GM23338 (cell line): ENCODE results near the gene OARD1. TPM values are rescaled to one million over a fixed set of nuclear protein-coding genes. Genes with fewer than 3 reads are reported as not detected.

Experiments used
- ATAC-seq: fragments of 200-7000 bp; cut with Tn5 transposase; 3 replicates; pipeline ENCODE4 v1.9.1; 2020
- DNase-seq: peaks from one replicate; pipeline ENCODE4 v3.0.0-alpha.2; 2015; ENCODE audit warnings: low spot score
- H2AFZ ChIP-seq: fragments of 200-600 bp; sonication (generic); 2 replicates; pipeline ENCODE4 v1.8.0; 2016; ENCODE audit warnings: antibody characterized with exemption, mild to moderate bottlenecking, moderate library complexity
- H3F3A ChIP-seq: fragments of 200-600 bp; sonication (generic); replicated peaks from 2 replicates; pipeline ENCODE4 v1.8.0; 2017; ENCODE audit warnings: antibody characterized with exemption, mixed run types, low read depth
- H3K27ac ChIP-seq: fragments of 200-600 bp; sonication (generic); 2 replicates; pipeline ENCODE4 v1.6.1; 2016; ENCODE audit warnings: low read depth
- H3K27me3 ChIP-seq: fragments of 200-600 bp; sonication (generic); 2 replicates; pipeline ENCODE4 v1.8.0; 2016; ENCODE audit warnings: mild to moderate bottlenecking, mixed run types, moderate library complexity; ENCODE audit not compliant: insufficient read depth
- H3K36me3 ChIP-seq: fragments of 200-600 bp; sonication (generic); 2 replicates; pipeline ENCODE4 v1.8.0; 2016; ENCODE audit warnings: mild to moderate bottlenecking; ENCODE audit not compliant: insufficient read depth
- H3K4me1 ChIP-seq: fragments of 200-600 bp; sonication (generic); 2 replicates; pipeline ENCODE4 v1.8.0; 2016; ENCODE audit warnings: mild to moderate bottlenecking, moderate library complexity; ENCODE audit not compliant: insufficient read depth
- H3K4me2 ChIP-seq: fragments of 200-600 bp; sonication (generic); 2 replicates; pipeline ENCODE4 v1.7.1; 2017; ENCODE audit warnings: mixed run types
- H3K4me3 ChIP-seq: fragments of 200-600 bp; sonication (generic); 2 replicates; pipeline ENCODE4 v1.6.1; 2016; ENCODE audit warnings: mixed run types
- H3K79me2 ChIP-seq: fragments of 200-600 bp; sonication (generic); replicated peaks from 2 replicates; pipeline ENCODE4 v1.8.0; 2017; ENCODE audit warnings: mild to moderate bottlenecking; ENCODE audit not compliant: insufficient read depth
- H3K9me2 ChIP-seq: fragments of 200-600 bp; sonication (generic); 2 replicates; pipeline ENCODE4 v1.8.0; 2017; ENCODE audit not compliant: insufficient read depth
- H4K20me1 ChIP-seq: fragments of 200-600 bp; sonication (generic); replicated peaks from 2 replicates; pipeline ENCODE4 v1.8.0; 2017; ENCODE audit warnings: mild to moderate bottlenecking; ENCODE audit not compliant: insufficient read depth
- H3K27ac Mint-ChIP-seq: 2 replicates; pipeline ENCODE4 v1.8.0; 2020; ENCODE audit warnings: inconsistent platforms, mild to moderate bottlenecking, moderate library complexity, mixed read lengths
- H3K27me3 Mint-ChIP-seq: 3 replicates; pipeline ENCODE4 v1.8.0; 2022; ENCODE audit warnings: low read depth, mild to moderate bottlenecking, moderate library complexity, mixed read lengths, inconsistent platforms; ENCODE audit not compliant: insufficient read depth, poor library complexity
- H3K36me3 Mint-ChIP-seq: 3 replicates; pipeline ENCODE4 v1.8.0; 2021; ENCODE audit warnings: low read depth, mild to moderate bottlenecking, inconsistent platforms, moderate library complexity, mixed read lengths
- H3K4me1 Mint-ChIP-seq: 3 replicates; pipeline ENCODE4 v1.8.0; 2020; ENCODE audit warnings: mild to moderate bottlenecking, inconsistent platforms, mixed read lengths
- H3K4me3 Mint-ChIP-seq: 3 replicates; pipeline ENCODE4 v1.8.0; 2021; ENCODE audit warnings: moderate library complexity, mild to moderate bottlenecking, inconsistent platforms, mixed read lengths
- H3K9me3 Mint-ChIP-seq: 3 replicates; pipeline ENCODE4 v1.8.0; 2020; ENCODE audit warnings: moderate library complexity, mild to moderate bottlenecking, inconsistent platforms, mixed read lengths
- CREB1 ChIP-seq: fragments of 250-450 bp; sonication (Bioruptor Pico); IDR thresholded peaks from 2 replicates; pipeline ENCODE4 v1.5.0; 2020; ENCODE audit warnings: low read depth, mild to moderate bottlenecking, moderate library complexity
- EZH2 ChIP-seq: fragments of 200-600 bp; sonication (generic); IDR thresholded peaks from one replicate; pipeline ENCODE4 v1.8.0; 2017; ENCODE audit warnings: antibody characterized with exemption, mild to moderate bottlenecking, low read depth; ENCODE audit not compliant: unreplicated experiment
- EZH2phosphoT487 ChIP-seq: fragments of 200-600 bp; sonication (generic); IDR thresholded peaks from one replicate; pipeline ENCODE4 v1.8.1; 2018; ENCODE audit warnings: antibody characterized with exemption; ENCODE audit not compliant: unreplicated experiment
- NANOG ChIP-seq: IDR thresholded peaks from 2 replicates; pipeline ENCODE4 v1.6.1; 2016; ENCODE audit warnings: antibody characterized with exemption, borderline replicate concordance
- POLR2AphosphoS5 ChIP-seq: IDR thresholded peaks from 2 replicates; pipeline ENCODE4 v1.6.1; 2016; ENCODE audit warnings: antibody characterized with exemption, low read depth
- STAT1 ChIP-seq: IDR thresholded peaks from one replicate; pipeline ENCODE4 v1.6.1; 2016; ENCODE audit warnings: antibody characterized with exemption; ENCODE audit not compliant: unreplicated experiment
- polyA plus RNA-seq: library from polyadenylated mRNA; unstranded; fragments of >200 nt; fragmentation: Nextera tagmentation; extraction: Ambion mirVana; gene quantifications from 2 replicates; pipeline ENCODE4 v1.2.1, GENCODE V29; 2016
- total RNA-seq: library from RNA; depleted of rRNA; stranded (reverse); fragments of >200 nt; shearing (Covaris generic); gene quantifications from 2 replicates; pipeline ENCODE4 v1.2.3, GENCODE V29; 2014
- TF ChIP-seq, protein P1 (sequence below): fragments of 250-450 bp; sonication (Bioruptor Pico); IDR thresholded peaks from 2 replicates; pipeline ENCODE4 v1.5.0; 2020; ENCODE audit warnings: mild to moderate bottlenecking, moderate library complexity
- TF ChIP-seq, protein P2 (sequence below): IDR thresholded peaks from 2 replicates; pipeline ENCODE4 v1.6.1; 2016; ENCODE audit warnings: antibody characterized with exemption

The OARD1 gene
- total and polyA plus RNA-seq, 2 experiments from 2014 or later: 25.9 to 60.8 TPM

DNA sequence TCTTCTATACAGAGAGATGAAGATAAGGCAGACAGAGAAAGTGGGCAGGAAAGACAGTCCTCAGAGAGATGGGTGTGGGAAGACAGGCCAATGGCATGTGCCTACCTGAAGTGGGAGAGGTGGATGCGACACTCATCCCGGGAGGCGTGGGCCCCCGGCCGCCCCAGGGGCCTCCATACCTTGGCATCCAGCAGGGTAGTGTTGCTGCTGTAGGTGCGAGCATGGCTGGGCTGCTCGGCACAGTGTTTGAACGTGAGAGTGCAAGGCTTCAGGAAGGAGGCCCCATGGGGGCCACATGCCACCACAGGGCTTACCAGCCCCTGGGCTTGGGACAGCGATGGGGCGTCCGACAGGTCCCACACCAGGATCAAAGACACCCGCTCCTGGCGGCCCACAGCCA is 38.4 kb downstream of the OARD1 start (continued):
- TF ChIP-seq, protein P1, sequence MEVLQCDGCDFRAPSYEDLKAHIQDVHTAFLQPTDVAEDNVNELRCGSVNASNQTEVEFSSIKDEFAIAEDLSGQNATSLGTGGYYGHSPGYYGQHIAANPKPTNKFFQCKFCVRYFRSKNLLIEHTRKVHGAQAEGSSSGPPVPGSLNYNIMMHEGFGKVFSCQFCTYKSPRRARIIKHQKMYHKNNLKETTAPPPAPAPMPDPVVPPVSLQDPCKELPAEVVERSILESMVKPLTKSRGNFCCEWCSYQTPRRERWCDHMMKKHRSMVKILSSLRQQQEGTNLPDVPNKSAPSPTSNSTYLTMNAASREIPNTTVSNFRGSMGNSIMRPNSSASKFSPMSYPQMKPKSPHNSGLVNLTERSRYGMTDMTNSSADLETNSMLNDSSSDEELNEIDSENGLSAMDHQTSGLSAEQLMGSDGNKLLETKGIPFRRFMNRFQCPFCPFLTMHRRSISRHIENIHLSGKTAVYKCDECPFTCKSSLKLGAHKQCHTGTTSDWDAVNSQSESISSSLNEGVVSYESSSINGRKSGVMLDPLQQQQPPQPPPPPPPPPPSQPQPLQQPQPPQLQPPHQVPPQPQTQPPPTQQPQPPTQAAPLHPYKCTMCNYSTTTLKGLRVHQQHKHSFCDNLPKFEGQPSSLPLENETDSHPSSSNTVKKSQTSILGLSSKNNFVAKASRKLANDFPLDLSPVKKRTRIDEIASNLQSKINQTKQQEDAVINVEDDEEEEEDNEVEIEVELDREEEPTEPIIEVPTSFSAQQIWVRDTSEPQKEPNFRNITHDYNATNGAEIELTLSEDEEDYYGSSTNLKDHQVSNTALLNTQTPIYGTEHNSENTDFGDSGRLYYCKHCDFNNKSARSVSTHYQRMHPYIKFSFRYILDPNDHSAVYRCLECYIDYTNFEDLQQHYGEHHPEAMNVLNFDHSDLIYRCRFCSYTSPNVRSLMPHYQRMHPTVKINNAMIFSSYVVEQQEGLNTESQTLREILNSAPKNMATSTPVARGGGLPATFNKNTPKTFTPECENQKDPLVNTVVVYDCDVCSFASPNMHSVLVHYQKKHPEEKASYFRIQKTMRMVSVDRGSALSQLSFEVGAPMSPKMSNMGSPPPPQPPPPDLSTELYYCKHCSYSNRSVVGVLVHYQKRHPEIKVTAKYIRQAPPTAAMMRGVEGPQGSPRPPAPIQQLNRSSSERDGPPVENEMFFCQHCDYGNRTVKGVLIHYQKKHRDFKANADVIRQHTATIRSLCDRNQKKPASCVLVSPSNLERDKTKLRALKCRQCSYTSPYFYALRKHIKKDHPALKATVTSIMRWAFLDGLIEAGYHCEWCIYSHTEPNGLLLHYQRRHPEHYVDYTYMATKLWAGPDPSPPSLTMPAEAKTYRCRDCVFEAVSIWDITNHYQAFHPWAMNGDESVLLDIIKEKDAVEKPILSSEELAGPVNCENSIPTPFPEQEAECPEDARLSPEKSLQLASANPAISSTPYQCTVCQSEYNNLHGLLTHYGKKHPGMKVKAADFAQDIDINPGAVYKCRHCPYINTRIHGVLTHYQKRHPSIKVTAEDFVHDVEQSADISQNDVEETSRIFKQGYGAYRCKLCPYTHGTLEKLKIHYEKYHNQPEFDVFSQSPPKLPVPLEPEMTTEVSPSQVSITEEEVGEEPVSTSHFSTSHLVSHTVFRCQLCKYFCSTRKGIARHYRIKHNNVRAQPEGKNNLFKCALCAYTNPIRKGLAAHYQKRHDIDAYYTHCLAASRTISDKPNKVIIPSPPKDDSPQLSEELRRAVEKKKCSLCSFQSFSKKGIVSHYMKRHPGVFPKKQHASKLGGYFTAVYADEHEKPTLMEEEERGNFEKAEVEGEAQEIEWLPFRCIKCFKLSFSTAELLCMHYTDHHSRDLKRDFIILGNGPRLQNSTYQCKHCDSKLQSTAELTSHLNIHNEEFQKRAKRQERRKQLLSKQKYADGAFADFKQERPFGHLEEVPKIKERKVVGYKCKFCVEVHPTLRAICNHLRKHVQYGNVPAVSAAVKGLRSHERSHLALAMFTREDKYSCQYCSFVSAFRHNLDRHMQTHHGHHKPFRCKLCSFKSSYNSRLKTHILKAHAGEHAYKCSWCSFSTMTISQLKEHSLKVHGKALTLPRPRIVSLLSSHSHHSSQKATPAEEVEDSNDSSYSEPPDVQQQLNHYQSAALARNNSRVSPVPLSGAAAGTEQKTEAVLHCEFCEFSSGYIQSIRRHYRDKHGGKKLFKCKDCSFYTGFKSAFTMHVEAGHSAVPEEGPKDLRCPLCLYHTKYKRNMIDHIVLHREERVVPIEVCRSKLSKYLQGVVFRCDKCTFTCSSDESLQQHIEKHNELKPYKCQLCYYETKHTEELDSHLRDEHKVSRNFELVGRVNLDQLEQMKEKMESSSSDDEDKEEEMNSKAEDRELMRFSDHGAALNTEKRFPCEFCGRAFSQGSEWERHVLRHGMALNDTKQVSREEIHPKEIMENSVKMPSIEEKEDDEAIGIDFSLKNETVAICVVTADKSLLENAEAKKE (CRISPR knock-in tag): no peak

GRCh38 chr6:41032830-41033229 is 39.3 kb downstream of the OARD1 start:
- Mint-ChIP-seq H3K4me1 (peaks cover 12% of the 10 kb centered on the region), H3K4me3 (no peak overlapping the region), H3K27ac (no peak overlapping the region), H3K9me3 (no peaks in the 10 kb centered on the region), H3K36me3 (no peaks in the 10 kb centered on the region; the same call in 2 of the 3 replicates), H3K27me3 (peaks cover 12% of the 10 kb centered on the region)
- no peaks in the 10 kb centered on the region for H3K79me2 ChIP-seq
- H3K27ac ChIP-seq: no peak overlapping the region
- no peak overlapping the region for H3K4me2 ChIP-seq
- no peaks in the 10 kb centered on the region for H3K9me2 ChIP-seq
- H2AFZ ChIP-seq: no peak overlapping the region
- ATAC-seq: no peak
- no peaks in the 10 kb centered on the region for H3F3A ChIP-seq
- peaks cover 10% of the 10 kb centered on the region for H3K4me1 ChIP-seq
- H3K4me3 ChIP-seq: no peak overlapping the region
- no peaks in the 10 kb centered on the region for H4K20me1 ChIP-seq
- H3K36me3 ChIP-seq: no peaks in the 10 kb centered on the region
- no peaks in the 10 kb centered on the region; the same call in 1 of the 2 replicates for H3K27me3 ChIP-seq
- TF ChIP-seq EZH2phosphoT487: no peak
- TF ChIP-seq, protein P2, sequence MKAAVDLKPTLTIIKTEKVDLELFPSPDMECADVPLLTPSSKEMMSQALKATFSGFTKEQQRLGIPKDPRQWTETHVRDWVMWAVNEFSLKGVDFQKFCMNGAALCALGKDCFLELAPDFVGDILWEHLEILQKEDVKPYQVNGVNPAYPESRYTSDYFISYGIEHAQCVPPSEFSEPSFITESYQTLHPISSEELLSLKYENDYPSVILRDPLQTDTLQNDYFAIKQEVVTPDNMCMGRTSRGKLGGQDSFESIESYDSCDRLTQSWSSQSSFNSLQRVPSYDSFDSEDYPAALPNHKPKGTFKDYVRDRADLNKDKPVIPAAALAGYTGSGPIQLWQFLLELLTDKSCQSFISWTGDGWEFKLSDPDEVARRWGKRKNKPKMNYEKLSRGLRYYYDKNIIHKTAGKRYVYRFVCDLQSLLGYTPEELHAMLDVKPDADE: no peak
- no peak for TF ChIP-seq NANOG
- TF ChIP-seq STAT1: no peak
- TF ChIP-seq CREB1 (CRISPR knock-in tag): no peak
- TF ChIP-seq EZH2: no peak
- TF ChIP-seq POLR2AphosphoS5: no peak
- no peak for DNase-seq
